SK-N-SH treated with all-trans-retinoic acid at 6 μM for 48 hours (cell line): ENCODE data around the gene ANKRD55.

Experiments used
- ATAC-seq: fragments of 200-7000 bp; cut with Tn5 transposase; 3 replicates; pipeline ENCODE4 v1.9.1; 2020; ENCODE audit warnings: mild to moderate bottlenecking, moderate library complexity
- ARNTL ChIP-seq: fragments of 450-650 bp; formaldehyde crosslinking; IDR thresholded peaks from 2 replicates; pipeline ENCODE4 v1.5.0; 2020; ENCODE audit warnings: low read depth, mild to moderate bottlenecking, moderate library complexity, borderline replicate concordance
- BACH2 ChIP-seq: fragments of 250-450 bp; sonication (Bioruptor Pico); IDR thresholded peaks from 2 replicates; pipeline ENCODE4 v1.9.0; 2021; ENCODE audit warnings: mild to moderate bottlenecking, borderline replicate concordance
- CSDC2 ChIP-seq: fragments of 250-450 bp; sonication (Bioruptor Pico); IDR thresholded peaks from 2 replicates; pipeline ENCODE4 v1.5.0; 2020; ENCODE audit warnings: mild to moderate bottlenecking, moderate library complexity
- ESRRG ChIP-seq: fragments of 250-450 bp; sonication (Bioruptor Pico); IDR thresholded peaks from 2 replicates; pipeline ENCODE4 v1.6.1; 2021; ENCODE audit warnings: mild to moderate bottlenecking
- GLIS3 ChIP-seq: fragments of 250-450 bp; sonication (Bioruptor Pico); IDR thresholded peaks from 2 replicates; pipeline ENCODE4 v1.5.0; 2020; ENCODE audit warnings: mild to moderate bottlenecking, moderate library complexity
- ISL1 ChIP-seq: fragments of 250-450 bp; sonication (Bioruptor Pico); IDR thresholded peaks from 2 replicates; pipeline ENCODE4 v2.1.2; 2022; ENCODE audit warnings: mild to moderate bottlenecking, moderate library complexity
- OSR1 ChIP-seq: fragments of 250-450 bp; sonication (Bioruptor Pico); IDR thresholded peaks from 2 replicates; pipeline ENCODE4 v1.8.0; 2022; ENCODE audit warnings: moderate library complexity, mild to moderate bottlenecking, inconsistent platforms
- PPARA ChIP-seq: fragments of 250-450 bp; sonication (Bioruptor Pico); IDR thresholded peaks from 2 replicates; pipeline ENCODE4 v1.5.0; 2020; ENCODE audit warnings: mild to moderate bottlenecking, borderline replicate concordance
- RARB ChIP-seq: fragments of 250-450 bp; sonication (Bioruptor Pico); IDR thresholded peaks from 2 replicates; pipeline ENCODE4 v1.8.0; 2021; ENCODE audit warnings: mild to moderate bottlenecking, moderate library complexity
- SNAI2 ChIP-seq: fragments of 250-450 bp; sonication (Bioruptor Pico); IDR thresholded peaks from 2 replicates; pipeline ENCODE4 v1.5.0; 2020; ENCODE audit warnings: mild to moderate bottlenecking, moderate library complexity
- TCF4 ChIP-seq: fragments of 250-450 bp; sonication (Bioruptor Pico); IDR thresholded peaks from 2 replicates; pipeline ENCODE4 v1.8.0; 2021; ENCODE audit warnings: mild to moderate bottlenecking, moderate library complexity, borderline replicate concordance
- TOX ChIP-seq: fragments of 250-450 bp; sonication (Bioruptor Pico); IDR thresholded peaks from 2 replicates; pipeline ENCODE4 v1.8.0; 2021; ENCODE audit warnings: mild to moderate bottlenecking, moderate library complexity, borderline replicate concordance
- ZC3H10 ChIP-seq: fragments of 250-450 bp; sonication (Bioruptor Pico); IDR thresholded peaks from 2 replicates; pipeline ENCODE4 v1.5.1; 2021; ENCODE audit warnings: mild to moderate bottlenecking, moderate library complexity
- ZFP30 ChIP-seq: fragments of 450-650 bp; formaldehyde crosslinking; IDR thresholded peaks from 2 replicates; pipeline ENCODE4 v1.5.0; 2022; ENCODE audit warnings: mild to moderate bottlenecking, moderate library complexity
- ZNF565 ChIP-seq: fragments of 450-650 bp; formaldehyde crosslinking; conservative IDR thresholded peaks from 2 replicates; pipeline ENCODE4 v1.5.0; 2020; ENCODE audit warnings: low read depth, mild to moderate bottlenecking, moderate library complexity
- ZNF70 ChIP-seq: fragments of 450-650 bp; formaldehyde crosslinking; IDR thresholded peaks from 2 replicates; pipeline ENCODE4 v1.5.0; 2020; ENCODE audit warnings: mild to moderate bottlenecking, moderate library complexity
- ZNF8 ChIP-seq: fragments of 450-650 bp; formaldehyde crosslinking; IDR thresholded peaks from 2 replicates; pipeline ENCODE4 v1.5.0; 2020; ENCODE audit warnings: mild to moderate bottlenecking, moderate library complexity
- TF ChIP-seq, protein P1 (sequence below): fragments of 250-450 bp; sonication (Bioruptor Pico); IDR thresholded peaks from 2 replicates; pipeline ENCODE4 v1.5.0; 2020; ENCODE audit warnings: mild to moderate bottlenecking, moderate library complexity
- TF ChIP-seq, protein P2 (sequence below): fragments of 250-450 bp; sonication (Bioruptor Pico); IDR thresholded peaks from 2 replicates; pipeline ENCODE4 v1.5.1; 2020; ENCODE audit warnings: low read depth, mild to moderate bottlenecking, moderate library complexity
- TF ChIP-seq, protein P3 (sequence below): fragments of 250-450 bp; sonication (Bioruptor Pico); IDR thresholded peaks from 2 replicates; pipeline ENCODE4 v1.8.0; 2021; ENCODE audit warnings: low read depth, mild to moderate bottlenecking, moderate library complexity, borderline replicate concordance
- TF ChIP-seq, protein P4 (sequence below): fragments of 250-450 bp; sonication (Bioruptor Pico); IDR thresholded peaks from 2 replicates; pipeline ENCODE4 v1.5.1; 2021; ENCODE audit warnings: mild to moderate bottlenecking, moderate library complexity

ANKRD55 gene

DNA sequence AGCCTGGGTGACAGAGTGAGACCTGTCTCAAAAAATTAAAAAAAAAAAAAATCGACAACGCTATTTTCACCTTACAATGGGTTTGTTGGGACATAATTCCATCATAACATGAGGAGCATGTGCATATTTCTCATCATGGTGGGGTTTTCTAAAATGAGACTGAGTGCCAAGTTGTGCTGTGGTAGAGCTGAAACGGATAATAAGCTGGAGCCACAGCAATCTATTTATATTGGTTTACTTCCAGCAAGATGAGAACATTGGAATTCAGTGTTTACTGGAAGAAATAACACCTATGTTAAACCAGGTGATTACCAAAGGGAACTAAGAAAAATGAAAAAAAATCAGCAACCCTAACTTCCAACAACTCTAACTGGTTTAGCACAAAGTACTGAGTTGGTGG, 136.1 kb downstream of the ANKRD55 start:
- ATAC-seq: no peak
- TF ChIP-seq CSDC2 (CRISPR knock-in tag) (no peak), ARNTL (CRISPR knock-in tag) (no peak), RARB (CRISPR knock-in tag) (no peak), BACH2 (no peak), ZNF70 (CRISPR knock-in tag) (no peak), TCF4 (no peak), TOX (no peak), OSR1 (CRISPR knock-in tag) (no peak), ZNF8 (CRISPR knock-in tag) (no peak), ISL1 (CRISPR knock-in tag) (no peak), ZFP30 (CRISPR knock-in tag) (no peak), SNAI2 (CRISPR knock-in tag) (no peak)
- TF ChIP-seq, protein P1, sequence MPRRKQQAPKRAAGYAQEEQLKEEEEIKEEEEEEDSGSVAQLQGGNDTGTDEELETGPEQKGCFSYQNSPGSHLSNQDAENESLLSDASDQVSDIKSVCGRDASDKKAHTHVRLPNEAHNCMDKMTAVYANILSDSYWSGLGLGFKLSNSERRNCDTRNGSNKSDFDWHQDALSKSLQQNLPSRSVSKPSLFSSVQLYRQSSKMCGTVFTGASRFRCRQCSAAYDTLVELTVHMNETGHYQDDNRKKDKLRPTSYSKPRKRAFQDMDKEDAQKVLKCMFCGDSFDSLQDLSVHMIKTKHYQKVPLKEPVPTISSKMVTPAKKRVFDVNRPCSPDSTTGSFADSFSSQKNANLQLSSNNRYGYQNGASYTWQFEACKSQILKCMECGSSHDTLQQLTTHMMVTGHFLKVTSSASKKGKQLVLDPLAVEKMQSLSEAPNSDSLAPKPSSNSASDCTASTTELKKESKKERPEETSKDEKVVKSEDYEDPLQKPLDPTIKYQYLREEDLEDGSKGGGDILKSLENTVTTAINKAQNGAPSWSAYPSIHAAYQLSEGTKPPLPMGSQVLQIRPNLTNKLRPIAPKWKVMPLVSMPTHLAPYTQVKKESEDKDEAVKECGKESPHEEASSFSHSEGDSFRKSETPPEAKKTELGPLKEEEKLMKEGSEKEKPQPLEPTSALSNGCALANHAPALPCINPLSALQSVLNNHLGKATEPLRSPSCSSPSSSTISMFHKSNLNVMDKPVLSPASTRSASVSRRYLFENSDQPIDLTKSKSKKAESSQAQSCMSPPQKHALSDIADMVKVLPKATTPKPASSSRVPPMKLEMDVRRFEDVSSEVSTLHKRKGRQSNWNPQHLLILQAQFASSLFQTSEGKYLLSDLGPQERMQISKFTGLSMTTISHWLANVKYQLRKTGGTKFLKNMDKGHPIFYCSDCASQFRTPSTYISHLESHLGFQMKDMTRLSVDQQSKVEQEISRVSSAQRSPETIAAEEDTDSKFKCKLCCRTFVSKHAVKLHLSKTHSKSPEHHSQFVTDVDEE: no peak
- TF ChIP-seq, protein P2, sequence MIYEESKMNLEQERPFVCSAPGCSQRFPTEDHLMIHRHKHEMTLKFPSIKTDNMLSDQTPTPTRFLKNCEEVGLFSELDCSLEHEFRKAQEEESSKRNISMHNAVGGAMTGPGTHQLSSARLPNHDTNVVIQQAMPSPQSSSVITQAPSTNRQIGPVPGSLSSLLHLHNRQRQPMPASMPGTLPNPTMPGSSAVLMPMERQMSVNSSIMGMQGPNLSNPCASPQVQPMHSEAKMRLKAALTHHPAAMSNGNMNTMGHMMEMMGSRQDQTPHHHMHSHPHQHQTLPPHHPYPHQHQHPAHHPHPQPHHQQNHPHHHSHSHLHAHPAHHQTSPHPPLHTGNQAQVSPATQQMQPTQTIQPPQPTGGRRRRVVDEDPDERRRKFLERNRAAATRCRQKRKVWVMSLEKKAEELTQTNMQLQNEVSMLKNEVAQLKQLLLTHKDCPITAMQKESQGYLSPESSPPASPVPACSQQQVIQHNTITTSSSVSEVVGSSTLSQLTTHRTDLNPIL: no peak
- TF ChIP-seq, protein P3, sequence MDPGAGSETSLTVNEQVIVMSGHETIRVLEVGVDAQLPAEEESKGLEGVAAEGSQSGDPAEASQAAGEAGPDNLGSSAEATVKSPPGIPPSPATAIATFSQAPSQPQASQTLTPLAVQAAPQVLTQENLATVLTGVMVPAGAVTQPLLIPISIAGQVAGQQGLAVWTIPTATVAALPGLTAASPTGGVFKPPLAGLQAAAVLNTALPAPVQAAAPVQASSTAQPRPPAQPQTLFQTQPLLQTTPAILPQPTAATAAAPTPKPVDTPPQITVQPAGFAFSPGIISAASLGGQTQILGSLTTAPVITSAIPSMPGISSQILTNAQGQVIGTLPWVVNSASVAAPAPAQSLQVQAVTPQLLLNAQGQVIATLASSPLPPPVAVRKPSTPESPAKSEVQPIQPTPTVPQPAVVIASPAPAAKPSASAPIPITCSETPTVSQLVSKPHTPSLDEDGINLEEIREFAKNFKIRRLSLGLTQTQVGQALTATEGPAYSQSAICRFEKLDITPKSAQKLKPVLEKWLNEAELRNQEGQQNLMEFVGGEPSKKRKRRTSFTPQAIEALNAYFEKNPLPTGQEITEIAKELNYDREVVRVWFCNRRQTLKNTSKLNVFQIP (CRISPR knock-in tag): no peak

DNA sequence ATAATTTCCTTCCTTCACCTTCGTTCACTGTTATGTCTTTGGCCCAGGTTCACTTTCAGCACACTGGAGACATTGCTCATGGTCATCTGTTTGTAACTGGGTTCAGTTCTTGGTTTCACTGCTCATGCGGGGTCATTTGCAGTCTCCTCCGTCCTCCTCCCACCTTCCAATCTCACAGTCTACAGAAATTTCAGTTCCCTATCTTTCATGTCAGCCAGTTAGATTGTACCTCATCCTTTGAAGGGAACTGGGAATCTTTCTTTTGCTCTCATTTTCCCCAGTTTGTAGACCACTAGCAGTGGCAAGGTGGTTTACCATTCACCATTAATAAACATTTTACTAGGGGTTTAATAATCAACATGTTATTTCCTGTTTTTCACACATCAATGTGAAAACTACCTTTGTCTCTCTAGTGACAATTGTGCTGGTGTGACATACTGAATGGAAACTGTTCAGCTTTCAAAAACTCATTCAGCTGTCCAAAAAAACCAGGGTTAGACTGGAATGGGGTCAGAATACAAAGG, 137.5 kb downstream of the ANKRD55 start:
- TF ChIP-seq ESRRG (CRISPR knock-in tag) (no peak), ZNF70 (CRISPR knock-in tag) (no peak), ISL1 (CRISPR knock-in tag) (no peak), CSDC2 (CRISPR knock-in tag) (no peak), GLIS3 (CRISPR knock-in tag) (no peak), BACH2 (no peak), RARB (CRISPR knock-in tag) (no peak), PPARA (CRISPR knock-in tag) (no peak), OSR1 (CRISPR knock-in tag) (no peak), TCF4 (no peak), SNAI2 (CRISPR knock-in tag) (no peak), TOX (no peak), ZC3H10 (CRISPR knock-in tag) (no peak), ZNF565 (CRISPR knock-in tag) (no peak), ZFP30 (CRISPR knock-in tag) (no peak), ARNTL (CRISPR knock-in tag) (no peak)
- TF ChIP-seq, protein P3 (CRISPR knock-in tag): no peak
- TF ChIP-seq, protein P1: no peak
- TF ChIP-seq, protein P2: no peak
- TF ChIP-seq, protein P4, sequence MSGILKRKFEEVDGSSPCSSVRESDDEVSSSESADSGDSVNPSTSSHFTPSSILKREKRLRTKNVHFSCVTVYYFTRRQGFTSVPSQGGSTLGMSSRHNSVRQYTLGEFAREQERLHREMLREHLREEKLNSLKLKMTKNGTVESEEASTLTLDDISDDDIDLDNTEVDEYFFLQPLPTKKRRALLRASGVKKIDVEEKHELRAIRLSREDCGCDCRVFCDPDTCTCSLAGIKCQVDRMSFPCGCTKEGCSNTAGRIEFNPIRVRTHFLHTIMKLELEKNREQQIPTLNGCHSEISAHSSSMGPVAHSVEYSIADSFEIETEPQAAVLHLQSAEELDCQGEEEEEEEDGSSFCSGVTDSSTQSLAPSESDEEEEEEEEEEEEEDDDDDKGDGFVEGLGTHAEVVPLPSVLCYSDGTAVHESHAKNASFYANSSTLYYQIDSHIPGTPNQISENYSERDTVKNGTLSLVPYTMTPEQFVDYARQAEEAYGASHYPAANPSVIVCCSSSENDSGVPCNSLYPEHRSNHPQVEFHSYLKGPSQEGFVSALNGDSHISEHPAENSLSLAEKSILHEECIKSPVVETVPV: no peak
- ATAC-seq: no peak
